Esophagus squamous epithelium (tissue), 5 donors: ENCODE data around the gene PGS1. TPM values are rescaled to one million over a fixed set of nuclear protein-coding genes. Genes with fewer than 3 reads are reported as not detected.

Experiments
- DNase-seq: peaks from one replicate; lab custom pipeline; 2025; lab: John Stamatoyannopoulos, UW
- H3K27ac ChIP-seq, 4 donors: fragments of 200-600 bp; sonication (generic); one replicate each; pipeline ENCODE4 v1.5.1; 2016 to 2019; ENCODE audit warnings: mild to moderate bottlenecking in 1 of 4
- H3K27me3 ChIP-seq, 4 donors: fragments of 200-600 bp; sonication (generic); 1 replicate in 3 of 4; 2 replicates in 1 of 4; pipeline versions ENCODE4 v1.5.1 to v1.6.0; 2017 to 2021; ENCODE audit warnings: antibody characterized with exemption in 1 of 4
- H3K36me3 ChIP-seq, 3 donors: fragments of 200-600 bp; sonication (generic); one replicate each; pipeline ENCODE4 v1.5.1; 2016 to 2019
- H3K4me1 ChIP-seq, 3 donors: fragments of 200-600 bp; sonication (generic); one replicate each; pipeline ENCODE4 v1.5.1; 2017 to 2019
- H3K4me3 ChIP-seq, 4 donors: fragments of 200-600 bp; sonication (generic); 1 replicate in 3 of 4; 2 replicates in 1 of 4; pipeline ENCODE4 v1.5.1; 2016 to 2019; ENCODE audit warnings: mild to moderate bottlenecking in 2 of 4, moderate library complexity in 1 of 4
- H3K9me3 ChIP-seq, 3 donors: fragments of 200-600 bp; sonication (generic); one replicate each; pipeline ENCODE4 v1.5.1; 2016 to 2019
- CTCF ChIP-seq, 6 experiments: fragments of 450-650 bp in 4 of 6; fragments of 200-600 bp in 2 of 6; sonication (generic) in 2 of 6; IDR thresholded peaks; one replicate each; pipeline ENCODE4 v1.5.1; 2016 to 2019; ENCODE audit warnings: antibody characterized with exemption in 6 of 6, mild to moderate bottlenecking in 4 of 6, moderate library complexity in 4 of 6
- POLR2A ChIP-seq, 4 donors: fragments of 450-650 bp; IDR thresholded peaks; one replicate each; pipeline ENCODE4 v1.6.1; 2017; ENCODE audit warnings: antibody characterized with exemption in 4 of 4, mild to moderate bottlenecking in 4 of 4, moderate library complexity in 3 of 4
- whole genome bisulfite sequencing, 2 donors: methylation state at CpG; one replicate each; pipeline ENCODE4 v1.1.5; 2018; 5-methylcytosine and 5-hydroxymethylcytosine counted together
- intact Hi-C: fragments of 100-400 bp; cut with DNase I; formaldehyde crosslinking; loops from one replicate; pipeline ENCODE4 v1.15.0; 2022
- total RNA-seq, 4 donors: library from RNA; depleted of rRNA; stranded (reverse); fragments of >200 nt; gene quantifications; one replicate each; pipeline ENCODE4 v1.1.0, GENCODE V29; 2016
- donor health status: DM: yes; HTN: yes; CAD: no.

Gene PGS1
- total RNA-seq, 4 donors from 2014 or later: 18.6 to 32.4 (median 23.0) TPM

DNA sequence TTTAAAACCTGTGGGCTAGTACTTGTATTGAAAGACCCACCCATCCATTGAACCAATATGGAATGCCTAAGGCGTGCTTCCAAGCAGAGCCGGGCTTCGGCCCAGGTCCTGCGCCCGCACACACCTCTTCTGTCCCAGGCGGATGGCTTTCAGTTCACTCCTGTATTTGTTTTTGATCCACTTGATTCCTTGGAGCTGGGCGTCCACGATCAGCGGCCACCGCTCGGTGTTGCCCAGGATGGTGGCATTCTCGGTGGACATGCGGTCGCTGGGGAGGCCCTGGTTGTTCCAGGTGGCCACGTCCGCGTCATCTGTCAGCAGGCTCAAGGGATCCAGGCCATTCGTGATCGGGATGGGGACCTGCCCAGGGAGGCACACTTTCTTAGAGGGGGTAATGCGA, 75.9 kb downstream of the PGS1 start:
- H3K9me3 ChIP-seq: no peaks in the 10 kb centered on the region
- WGBS, 2 donors: 92 to 94% methylated on average over 6 to 14 of the region's 20 CpGs
- intact Hi-C loops: no loop called here
- H3K4me1 ChIP-seq: no peaks in the 10 kb centered on the region
- no peak overlapping the region for H3K27ac ChIP-seq
- H3K36me3 ChIP-seq: no peaks in the 10 kb centered on the region
- no peak for DNase-seq
- TF ChIP-seq POLR2A (IDR thresholded peaks at IDR 0.05): no peak
- TF ChIP-seq CTCF (IDR thresholded peaks at IDR 0.05): no peak
- peaks cover 0 to 7% (median 0%) of the 10 kb centered on the region in 4 donors for H3K27me3 ChIP-seq
- H3K4me3 ChIP-seq: no peak overlapping the region

GRCh38 chr17:78458091-78458490, 79.6 kb downstream of the PGS1 start:
- no peak for TF ChIP-seq POLR2A (IDR thresholded peaks at IDR 0.05)
- Histone ChIP-seq H3K9me3 (no peaks in the 10 kb centered on the region), H3K4me3 (no peak overlapping the region), H3K36me3 (no peaks in the 10 kb centered on the region), H3K27me3 (peaks cover 0 to 7% (median 0%) of the 10 kb centered on the region in 4 donors), H3K4me1 (no peaks in the 10 kb centered on the region), H3K27ac (no peak overlapping the region)
- DNase-seq: no peak
- WGBS, 2 donors: 63 to 80% methylated on average over 4 to 7 of the region's 10 CpGs
- intact Hi-C loops: no loop called here

- TF ChIP-seq POLR2A (IDR thresholded peaks at IDR 0.05) (no peak), CTCF (IDR thresholded peaks at IDR 0.05) (no peak)
- no peak overlapping the region for H3K4me3 ChIP-seq
- intact Hi-C loops: no loop called here
- no peak for DNase-seq
- no peaks in the 10 kb centered on the region for H3K9me3 ChIP-seq
- no peaks in the 10 kb centered on the region for H3K36me3 ChIP-seq
- H3K27ac ChIP-seq: no peak overlapping the region
- peaks cover 0 to 7% (median 0%) of the 10 kb centered on the region in 4 donors for H3K27me3 ChIP-seq
- 90% methylated on average over 20 to 28 of the region's 37 CpGs for WGBS, 2 donors
- no peaks in the 10 kb centered on the region for H3K4me1 ChIP-seq
These were observed 80.4 kb downstream of the PGS1 start for GRCh38 chr17:78458736-78459335.

- intact Hi-C loops: no loop called here
These were observed 81.2 kb downstream of the PGS1 start for GRCh38 chr17:78459696-78460095.

GRCh38 chr17:78460176-78460675, 81.8 kb downstream of the PGS1 start:
- no peak for TF ChIP-seq CTCF (IDR thresholded peaks at IDR 0.05)
- no peak for TF ChIP-seq POLR2A (IDR thresholded peaks at IDR 0.05)
- WGBS, 2 donors: 89 to 91% methylated on average over 3 to 6 of the region's 11 CpGs
- Histone ChIP-seq H3K4me3 (no peak overlapping the region), H3K27me3 (peaks cover 0 to 4% (median 0%) of the 10 kb centered on the region in 4 donors), H3K9me3 (no peaks in the 10 kb centered on the region), H3K36me3 (no peaks in the 10 kb centered on the region), H3K27ac (no peak overlapping the region), H3K4me1 (no peaks in the 10 kb centered on the region)
- intact Hi-C loops: no loop called here
- DNase-seq: no peak

More at GRCh38 chr17:78459696-78460095, 81.2 kb downstream of the PGS1 start:
- 97% methylated on average over 5 of the region's 21 CpGs; no CpG with 5 or more reads in 1 of the 2 donors for WGBS, 2 donors
- Histone ChIP-seq H3K4me1 (no peaks in the 10 kb centered on the region), H3K27me3 (peaks cover 0 to 7% (median 0%) of the 10 kb centered on the region in 4 donors), H3K9me3 (no peaks in the 10 kb centered on the region), H3K27ac (no peak overlapping the region), H3K36me3 (no peaks in the 10 kb centered on the region), H3K4me3 (no peak overlapping the region)
- DNase-seq: no peak
- TF ChIP-seq POLR2A (IDR thresholded peaks at IDR 0.05): no peak
- no peak for TF ChIP-seq CTCF (IDR thresholded peaks at IDR 0.05)
